Glomerular visceral epithelial cell (primary cell): ENCODE data around the gene CACNB2.
"Not testable (repeated sequence)": the region's sequence is repeated elsewhere in the genome, so short reads cannot be mapped to it uniquely, and the experiment has no call there.

Experiments
- DNase-seq: peaks from one replicate; pipeline ENCODE4 v3.0.0-alpha.2; 2016; ENCODE audit errors: extremely low spot score

CACNB2 gene

DNA sequence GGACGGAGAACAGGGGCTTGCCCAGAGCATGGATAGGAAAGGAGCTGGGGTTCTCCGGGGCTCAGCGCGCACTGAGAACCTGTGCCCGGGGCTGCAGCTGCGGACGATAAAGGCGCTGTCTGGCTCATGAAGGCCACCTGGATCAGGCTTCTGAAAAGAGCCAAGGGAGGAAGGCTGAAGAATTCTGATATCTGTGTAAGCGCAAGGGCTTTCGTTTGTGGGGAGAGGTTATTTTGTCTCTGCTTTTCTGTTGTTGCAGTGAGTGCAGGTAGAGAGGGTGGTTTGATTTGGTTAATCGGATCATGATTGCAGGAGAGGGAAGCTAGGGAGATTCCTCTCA lies 260.7 kb downstream of the CACNB2 start:
- no peak for DNase-seq

DNA sequence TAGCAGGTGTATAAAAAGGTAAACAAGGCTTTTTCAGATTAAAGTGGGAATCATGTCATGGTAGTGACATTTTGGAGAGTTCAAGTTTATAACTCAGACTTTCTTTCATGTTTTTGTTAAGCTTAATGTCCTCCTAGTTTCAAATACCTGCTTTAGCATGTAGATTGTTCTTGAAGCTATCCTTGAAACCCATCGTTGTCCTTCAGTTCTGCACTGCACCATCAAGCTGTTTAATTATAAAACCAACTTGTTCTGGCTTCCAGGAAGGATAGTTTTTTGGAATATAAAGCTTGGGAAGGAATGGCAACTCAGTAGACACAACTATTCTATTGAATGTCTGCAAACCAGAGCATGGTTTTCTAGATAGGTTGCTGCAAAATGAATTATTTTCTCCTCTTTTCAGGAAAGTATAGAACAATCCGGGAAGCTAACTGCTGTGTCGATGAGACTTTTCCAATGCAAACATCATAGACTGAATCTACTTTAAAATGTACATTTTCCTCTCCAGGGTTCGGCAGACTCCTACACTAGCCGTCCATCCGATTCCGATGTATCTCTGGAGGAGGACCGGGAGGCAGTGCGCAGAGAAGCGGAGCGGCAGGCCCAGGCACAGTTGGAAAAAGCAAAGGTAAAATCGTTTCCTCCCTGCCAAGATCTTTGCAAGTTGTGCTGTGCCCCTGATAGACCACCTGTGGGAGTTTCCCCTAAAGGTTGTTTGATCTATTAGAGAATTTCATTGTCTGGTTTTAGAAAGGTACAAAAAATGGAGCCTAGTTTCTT lies 261.4 kb downstream of the CACNB2 start:
- DNase-seq = no peak

DNA sequence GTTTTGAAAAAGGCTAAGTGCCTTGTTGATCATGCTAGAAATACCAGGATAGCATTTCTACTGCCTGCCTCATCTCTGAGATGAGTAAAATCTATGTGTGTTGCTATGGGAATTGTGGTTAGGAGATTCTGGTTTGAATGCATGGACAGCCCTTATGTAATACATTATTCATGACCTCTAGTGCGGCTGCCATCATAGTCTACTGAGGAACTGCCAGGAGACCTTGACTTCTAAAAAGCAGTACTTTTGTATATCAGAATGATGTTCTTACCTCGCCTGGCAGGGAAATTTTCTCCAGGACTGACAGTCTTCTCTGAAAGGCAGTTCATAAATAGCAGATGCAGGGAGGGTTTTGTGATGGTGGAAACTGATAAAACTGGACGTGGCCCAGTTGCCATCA lies 262.6 kb downstream of the CACNB2 start:
- no peak for DNase-seq

DNA sequence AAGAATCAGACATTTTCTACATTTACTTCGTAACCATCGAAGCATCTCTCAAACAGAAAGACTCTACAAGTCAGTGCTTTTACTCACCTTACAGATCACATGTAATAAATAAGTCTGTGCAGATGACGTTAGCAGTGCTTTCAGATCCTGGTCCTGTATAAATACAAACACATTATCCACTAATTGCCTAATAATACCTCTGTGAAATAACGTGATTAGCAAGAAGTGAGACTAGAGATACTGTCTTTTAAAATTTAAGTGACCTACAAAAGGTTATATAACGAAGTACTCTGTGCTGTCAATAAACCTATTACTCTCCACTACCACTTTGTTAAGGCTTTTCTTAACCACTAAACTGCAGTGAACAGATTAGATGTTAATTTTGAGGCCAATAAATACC lies 264.3 kb downstream of the CACNB2 start:
- DNase-seq = no peak

DNA sequence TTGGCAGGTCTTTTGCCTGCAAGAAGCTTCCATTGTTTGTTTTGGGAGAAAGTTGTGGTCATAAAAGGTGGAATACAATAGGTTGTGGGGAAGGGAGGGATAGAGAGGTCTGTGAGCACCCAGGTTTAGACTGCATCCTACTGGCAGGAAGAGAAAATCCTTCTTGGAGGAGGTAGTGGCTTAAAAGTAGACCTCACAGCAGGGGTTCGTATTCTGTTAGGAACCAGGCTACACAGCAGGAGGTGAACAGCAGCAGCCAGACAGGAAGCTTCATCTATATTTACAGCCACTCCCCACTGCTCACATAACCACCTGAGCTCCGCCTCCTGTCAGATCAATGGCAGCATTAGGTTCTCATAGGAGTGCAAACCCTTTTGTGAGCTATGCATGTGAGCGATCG lies 265.9 kb downstream of the CACNB2 start:
- DNase-seq = no peak

DNA sequence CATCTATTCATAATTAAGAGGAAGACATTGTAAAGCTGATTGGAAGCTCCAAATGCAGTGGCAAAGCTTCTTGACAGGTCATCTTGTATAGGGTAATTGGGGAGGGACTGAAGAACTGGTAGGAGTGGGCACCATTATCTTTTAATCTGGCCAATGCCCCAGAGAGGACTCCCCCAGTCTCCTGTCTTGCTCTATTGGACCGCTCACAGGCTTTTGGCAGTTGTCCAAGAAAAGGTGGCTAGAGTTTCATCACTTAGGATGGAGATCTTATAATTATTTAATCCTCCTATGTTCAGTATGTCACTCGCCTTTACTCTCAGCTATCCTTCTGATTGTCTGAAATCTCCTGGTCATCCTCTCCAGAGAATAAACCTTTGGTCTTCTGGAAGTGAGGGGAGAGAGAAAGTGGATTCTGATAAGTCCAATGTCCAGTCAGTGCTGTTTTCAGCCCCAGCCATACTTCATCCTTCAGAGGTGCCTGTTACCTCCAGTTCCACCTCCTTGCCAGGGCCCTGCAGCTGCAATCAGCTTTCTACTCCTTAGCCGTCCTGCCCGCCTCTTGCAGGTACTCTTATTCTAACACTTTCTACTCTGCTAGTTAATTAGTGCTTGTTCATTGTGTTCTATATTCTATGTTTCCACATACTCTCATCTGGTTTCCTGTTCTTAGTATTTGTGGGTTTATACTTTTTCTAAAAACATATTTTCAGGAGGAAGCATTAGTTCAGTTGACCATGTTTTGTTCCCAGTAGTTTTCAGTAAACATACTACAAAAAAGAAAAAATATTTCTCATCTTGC lies 269.6 kb downstream of the CACNB2 start:
- DNase-seq = no peak

DNA sequence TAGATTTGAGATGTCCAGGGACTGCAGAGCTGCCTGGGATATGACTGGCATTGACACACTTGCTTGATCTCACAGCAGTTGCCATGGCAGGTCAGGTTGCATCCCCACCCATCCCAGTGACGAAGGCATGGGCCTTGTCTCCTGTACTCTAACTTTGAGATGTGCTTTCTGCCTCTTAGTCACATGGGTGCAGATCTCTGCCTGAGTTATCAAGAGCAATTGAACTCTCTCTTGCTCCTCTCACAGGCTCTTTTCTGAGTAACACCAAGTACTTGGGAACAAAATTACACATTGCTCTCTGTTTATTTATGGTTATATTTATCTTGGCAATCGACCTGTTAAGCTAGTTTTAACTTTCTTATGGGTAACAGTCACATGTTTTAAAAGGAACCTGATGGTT lies 273.8 kb downstream of the CACNB2 start:
- DNase-seq = no peak

DNA sequence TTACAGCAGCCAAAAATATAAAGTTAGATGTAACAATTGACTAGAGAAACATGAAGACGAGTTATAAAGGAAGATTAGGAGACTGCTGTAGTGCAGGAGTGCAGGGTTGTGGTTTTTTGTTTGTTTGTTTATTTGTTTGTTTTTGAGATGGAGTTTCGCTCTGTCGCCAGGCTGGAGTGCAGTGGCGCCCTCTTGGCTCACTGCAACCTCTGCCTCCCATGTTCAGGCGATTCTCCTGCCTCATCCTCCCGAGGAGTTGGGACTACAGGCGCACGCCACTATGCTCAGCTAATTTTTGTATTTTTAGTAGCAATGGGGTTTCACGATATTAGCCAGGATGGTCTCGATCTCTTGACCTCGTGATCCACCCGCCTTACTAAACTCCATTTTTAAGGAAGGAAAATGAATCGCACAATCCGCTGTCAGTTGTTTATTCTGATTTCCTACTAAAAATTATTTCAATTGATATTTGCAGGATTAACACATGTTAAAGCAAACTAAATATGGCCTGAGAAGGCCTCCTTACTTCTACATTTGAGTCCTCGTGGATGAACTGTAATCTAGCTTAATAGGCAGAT lies 277.8 kb downstream of the CACNB2 start:
- DNase-seq = no peak

DNA sequence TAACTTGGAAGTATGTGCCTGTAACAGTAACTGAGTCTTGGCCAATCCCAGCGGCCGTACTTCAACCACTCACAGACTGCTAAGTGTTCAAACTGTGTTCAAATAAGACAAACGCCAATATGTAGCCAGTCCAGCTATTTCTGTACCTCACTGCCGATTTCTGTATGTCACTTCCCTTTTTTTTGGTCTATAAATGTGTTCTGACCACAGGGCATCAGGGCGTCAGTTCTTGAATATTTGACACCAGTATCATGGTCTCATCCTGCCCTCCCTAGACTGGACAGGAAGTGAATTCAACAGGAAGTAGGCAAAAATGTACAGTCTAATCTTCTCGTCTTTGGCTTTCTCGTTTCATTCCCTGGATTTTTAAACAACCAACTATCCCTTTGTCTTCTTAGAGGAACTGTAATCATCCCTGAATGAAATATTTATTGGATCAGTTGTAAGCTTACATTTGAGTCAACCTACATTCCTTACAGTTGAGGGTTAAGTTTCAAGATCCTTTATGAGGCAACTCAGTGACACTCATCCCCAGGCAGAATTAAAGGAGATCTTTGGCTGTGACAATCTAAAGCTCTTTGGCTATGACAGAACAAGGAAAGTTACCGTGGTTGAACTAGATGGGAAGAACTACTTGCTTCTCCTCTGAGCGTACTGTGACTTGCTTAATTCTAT lies 278.5 kb downstream of the CACNB2 start:
- DNase-seq = no peak

DNA sequence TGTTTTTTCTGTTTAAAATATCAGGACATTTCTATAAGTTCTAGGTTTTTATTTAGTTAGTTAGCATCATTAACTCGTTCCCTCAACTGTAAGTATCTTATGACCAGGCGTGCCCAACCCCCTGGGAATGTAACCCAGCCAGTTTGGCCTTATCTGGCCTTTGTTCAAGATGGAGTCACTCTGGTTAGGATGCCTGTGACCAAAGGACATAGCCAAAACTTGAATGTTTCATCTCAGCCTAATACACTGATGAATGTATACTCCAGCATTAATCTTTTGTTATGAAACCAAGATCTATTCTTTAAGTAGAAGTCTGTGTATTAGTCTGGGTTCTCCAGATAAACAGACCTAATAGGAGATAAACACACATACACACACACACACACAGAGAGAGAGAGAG lies 279.7 kb downstream of the CACNB2 start:
- DNase-seq = no peak

DNA sequence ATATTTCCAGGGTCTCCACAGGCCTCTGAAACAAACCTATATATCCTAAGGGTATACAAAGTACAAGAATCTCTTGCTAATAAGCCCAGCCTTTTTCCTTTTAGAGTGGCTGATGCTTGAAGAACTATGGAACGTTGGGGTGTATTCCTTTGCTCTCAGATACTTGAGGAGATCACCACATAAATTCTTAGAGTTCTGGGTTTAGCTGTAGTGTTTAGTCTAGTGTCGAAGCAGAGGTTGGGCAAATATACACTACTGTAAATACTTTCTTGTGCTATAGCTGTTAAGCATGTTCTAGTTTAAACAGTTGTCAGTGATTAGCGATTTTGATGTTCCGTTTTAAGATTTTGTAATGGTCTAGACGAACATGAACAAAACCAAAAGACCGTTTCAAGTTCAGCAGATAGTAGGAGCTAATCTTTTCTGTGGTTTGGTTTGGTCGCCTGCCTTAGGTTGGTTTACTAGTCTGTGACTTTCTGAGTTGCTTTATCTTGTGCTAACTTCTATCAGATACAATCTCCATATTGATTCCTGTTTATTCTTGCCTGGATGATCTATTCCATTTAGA lies 281.6 kb downstream of the CACNB2 start:
- no peak for DNase-seq

DNA sequence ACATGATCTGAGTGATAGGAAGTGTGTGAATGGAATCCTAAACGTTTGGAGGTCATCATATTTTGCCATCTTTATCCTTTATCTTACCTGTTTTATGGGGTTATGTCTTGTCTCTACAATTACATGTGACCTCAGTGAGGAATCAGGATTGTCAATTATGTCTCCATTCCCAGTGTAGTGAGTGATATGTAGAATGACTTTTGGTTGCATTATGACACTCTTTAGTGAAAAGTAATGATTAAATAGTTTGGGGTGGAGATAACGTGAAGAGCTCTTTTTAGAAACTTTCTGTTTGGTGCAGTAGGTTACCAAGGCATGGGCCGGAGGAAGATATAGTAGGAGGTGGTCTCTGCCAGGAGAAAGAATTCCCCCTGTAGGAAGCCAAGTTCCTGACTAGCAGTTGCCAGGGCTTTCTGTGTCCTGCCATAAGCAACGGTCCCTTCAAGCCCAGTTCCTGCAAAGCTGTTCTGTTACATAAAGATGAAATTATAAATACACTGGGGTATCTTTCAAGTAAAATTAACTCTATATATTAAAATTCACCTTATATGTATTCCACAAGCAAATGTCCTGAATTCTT lies 282.9 kb downstream of the CACNB2 start:
- no peak for DNase-seq

DNA sequence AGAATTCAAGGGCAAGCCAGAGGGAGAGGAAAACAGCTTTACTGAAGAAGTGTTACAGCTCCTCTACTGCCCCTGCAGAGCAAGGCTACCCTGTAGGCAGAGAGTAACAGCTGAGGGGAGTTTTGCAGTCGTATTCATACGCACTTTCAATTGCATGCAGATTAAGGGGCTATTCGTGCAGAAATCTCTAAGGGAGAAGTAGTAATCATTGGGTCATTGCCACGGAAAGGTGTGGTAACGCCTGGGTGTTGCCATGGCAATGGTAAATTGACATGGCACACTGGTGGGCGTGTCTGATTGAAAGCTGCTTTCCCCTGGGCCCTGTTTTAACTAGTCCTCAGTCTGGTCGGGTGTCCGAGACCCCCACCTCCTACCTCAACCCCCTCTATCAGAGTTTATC lies 284.0 kb downstream of the CACNB2 start:
- no peak for DNase-seq

DNA sequence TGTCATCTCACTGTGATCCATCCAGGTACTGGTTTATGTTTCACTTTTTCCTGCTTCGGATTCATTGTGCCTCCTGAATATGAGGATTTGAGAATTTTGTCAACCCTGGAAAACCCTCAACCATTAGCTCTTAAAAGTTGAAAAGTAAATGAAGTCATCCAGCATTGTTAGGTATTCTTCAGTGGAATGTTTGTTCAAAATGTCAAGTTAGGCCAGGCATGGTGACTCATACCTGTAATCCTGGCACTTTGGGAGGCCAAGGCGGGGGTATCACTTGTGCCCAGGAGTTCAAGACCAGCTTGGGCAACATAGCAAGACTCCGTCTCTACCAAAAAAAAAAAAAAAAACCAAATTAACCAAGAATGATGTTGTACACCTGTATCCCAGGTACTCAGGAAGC lies 289.1 kb downstream of the CACNB2 start:
- DNase-seq = no peak

DNA sequence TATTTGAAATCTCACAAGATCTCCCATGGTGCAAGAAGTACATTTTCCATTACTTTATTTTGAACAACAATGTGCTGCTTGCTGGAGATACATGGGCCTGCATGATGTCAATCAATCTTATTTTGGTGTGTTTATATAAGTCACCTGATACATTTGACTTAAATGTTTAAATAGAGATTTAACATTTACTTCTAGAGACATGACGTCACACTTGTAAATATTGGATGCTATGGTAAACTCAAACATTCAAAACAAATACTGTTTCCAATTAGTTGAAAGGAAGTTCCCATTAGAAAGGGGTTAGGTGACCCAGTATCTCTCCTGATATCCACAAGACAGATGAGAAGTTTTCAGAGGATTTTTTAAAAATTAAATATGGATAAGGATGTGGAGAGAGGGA lies 296.7 kb downstream of the CACNB2 start:
- no peak for DNase-seq

DNA sequence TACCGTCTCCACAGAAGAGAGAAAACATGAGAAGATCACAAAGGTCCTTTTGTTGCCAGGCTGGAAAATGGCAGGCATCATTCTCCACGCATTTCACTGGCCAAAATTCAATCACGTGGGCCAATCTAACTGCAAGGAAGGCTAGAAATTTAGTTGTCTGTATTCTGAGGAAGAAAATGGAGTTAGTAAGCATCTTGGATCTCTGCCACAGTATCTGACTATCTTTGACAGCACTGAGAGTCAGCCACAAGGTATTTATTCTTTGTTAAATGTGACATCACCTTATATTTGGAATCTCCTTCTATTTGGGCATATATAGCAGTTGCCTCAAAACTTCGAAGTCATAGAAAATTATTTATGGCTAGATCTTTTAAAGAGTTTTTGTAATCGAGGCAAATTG lies 297.3 kb downstream of the CACNB2 start:
- DNase-seq = no peak

DNA sequence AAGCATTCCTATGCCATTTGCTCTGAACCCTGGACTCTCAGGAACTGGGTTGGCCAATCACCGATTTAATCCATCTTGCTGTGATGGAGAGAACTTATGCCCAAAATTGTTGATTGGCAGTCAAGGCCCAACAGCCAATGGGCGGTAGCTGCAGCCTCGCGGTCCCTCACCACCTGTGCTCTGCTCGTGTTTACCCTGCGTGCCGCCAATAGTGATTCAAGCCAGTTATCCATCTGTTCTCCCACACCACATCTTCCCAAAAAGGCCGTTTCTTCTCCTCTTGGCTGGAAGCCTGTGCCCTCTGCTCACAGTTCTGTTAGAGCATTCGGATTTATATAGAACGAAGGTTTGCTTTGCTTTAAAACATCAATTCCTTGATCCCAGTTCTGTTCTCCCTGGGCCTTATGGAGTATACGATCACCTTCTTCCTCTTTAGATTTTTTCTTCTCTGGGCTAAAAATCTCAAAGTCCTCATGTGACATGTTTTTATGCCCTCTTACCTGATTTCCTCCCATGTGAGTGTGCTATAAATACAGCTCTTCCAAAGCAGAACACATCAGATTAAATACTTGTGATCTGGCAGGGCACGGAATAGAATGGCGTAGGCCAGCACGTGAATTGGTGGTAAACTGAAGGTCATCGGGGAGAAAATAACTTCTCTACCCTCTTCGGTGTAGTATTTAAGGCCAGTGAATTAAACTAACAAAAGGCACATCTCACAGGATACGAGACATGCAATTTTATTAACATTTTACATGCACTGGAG lies 298.3 kb downstream of the CACNB2 start:
- no peak for DNase-seq

DNA sequence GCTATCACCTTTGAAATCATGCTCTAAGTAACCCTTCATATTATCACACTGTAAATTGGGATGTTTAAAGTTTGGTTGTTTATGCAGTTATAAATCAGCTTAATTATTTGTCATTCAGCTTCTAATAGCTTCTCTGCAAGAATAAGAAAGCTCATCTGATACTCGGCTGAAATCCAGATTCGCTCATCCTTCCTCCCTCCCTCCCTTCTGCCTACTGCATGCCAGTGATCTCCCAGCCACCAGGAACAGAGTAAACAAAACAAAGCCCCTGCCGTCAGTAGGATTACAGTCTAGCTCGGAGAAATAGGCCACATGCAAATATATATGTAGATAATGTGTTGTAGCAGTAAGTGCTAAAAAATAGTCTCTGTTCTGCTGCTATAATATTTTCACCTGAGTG lies 299.4 kb downstream of the CACNB2 start:
- DNase-seq = no peak

DNA sequence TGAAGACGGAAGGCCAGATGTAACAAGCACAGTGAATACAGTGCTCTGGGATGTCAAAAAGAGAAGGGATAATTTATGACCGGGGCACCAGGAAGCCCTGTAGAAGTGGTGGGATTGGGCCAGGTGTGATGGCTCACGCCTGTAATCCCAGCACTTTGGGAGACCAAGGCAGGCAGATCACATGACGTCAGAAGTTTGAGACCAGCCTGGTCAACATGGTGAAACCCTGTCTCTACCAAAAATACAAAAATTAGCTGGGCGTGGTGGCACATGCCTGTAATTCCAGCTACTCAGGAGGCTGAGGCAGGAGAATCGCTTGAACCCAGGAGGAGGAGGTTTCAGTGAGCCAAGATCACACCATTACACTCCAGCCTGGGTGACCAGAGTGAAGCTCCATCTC lies 305.4 kb downstream of the CACNB2 start:
- not testable (repeated sequence) for DNase-seq

DNA sequence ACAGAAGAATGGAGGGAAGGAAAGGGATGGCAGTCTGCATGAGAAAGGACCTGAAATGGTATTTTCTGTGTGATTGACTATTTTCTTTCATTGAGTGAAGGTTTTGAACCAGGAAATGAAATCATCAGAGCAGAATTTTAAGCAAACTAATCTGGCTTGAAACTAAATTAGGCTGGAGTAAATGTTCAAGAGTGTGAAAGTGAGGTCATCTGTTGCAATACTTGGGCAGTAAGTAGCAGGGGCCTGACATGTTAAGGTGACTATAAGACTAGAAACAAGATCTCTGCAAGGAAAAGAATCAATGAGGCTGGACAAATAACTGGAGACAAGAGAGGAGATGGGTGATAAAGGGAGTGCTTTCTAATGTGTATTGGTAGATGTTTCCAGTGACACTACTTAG lies 306.0 kb downstream of the CACNB2 start:
- no peak for DNase-seq

DNA sequence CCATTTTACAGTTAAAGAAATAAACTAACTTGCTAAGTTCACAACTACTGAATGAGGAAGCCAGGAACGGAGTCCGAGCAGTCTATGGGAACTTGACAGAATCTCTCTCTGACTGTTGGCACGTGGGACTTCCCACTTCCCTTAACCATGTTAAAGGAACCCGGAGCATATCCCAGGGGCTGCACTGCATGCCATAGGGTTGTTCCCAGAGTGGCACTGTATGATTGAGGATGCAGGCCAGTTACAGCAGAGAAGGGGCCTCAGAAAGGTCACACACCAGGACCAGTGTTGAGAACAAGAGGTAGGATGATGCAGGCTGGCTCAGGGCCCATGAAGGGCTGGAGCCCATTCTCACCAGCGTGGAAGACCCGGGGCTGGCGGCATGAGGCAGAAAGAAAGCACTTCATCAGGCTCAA lies 309.4 kb downstream of the CACNB2 start:
- DNase-seq = no peak
